Osteoblast (primary cell): ENCODE measurements around the gene FANCL. TPM values are rescaled to one million over a fixed set of nuclear protein-coding genes. Genes with fewer than 3 reads are reported as not detected.
A peak's percentile ranks its signal among the peaks of the same experiment; 100 is the strongest.

Source experiments
- DNase-seq: peaks from one replicate; pipeline ENCODE4 v3.0.0; 2011; ENCODE audit warnings: low spot score, mixed read lengths; ENCODE audit not compliant: insufficient read length; ENCODE audit errors: missing footprints
- H2AFZ ChIP-seq: 2 replicates; pipeline ENCODE4 v1.6.0; 2011; ENCODE audit warnings: mild to moderate bottlenecking, low read length
- H3K27ac ChIP-seq: 2 replicates; pipeline ENCODE4 v1.5.1; 2011; ENCODE audit warnings: mild to moderate bottlenecking, low read depth, low read length, moderate library complexity
- H3K27me3 ChIP-seq: 2 replicates; pipeline ENCODE4 v1.6.0; 2012; ENCODE audit warnings: mild to moderate bottlenecking, control low read depth, inconsistent platforms, low read length, moderate library complexity; ENCODE audit not compliant: insufficient read depth
- H3K36me3 ChIP-seq: 2 replicates; pipeline ENCODE4 v1.5.1; 2011; ENCODE audit warnings: mild to moderate bottlenecking, low read length, control low read depth, moderate library complexity; ENCODE audit not compliant: insufficient read depth
- H3K4me1 ChIP-seq: 2 replicates; pipeline ENCODE4 v1.5.1; 2011; ENCODE audit warnings: mild to moderate bottlenecking, low read length, control low read depth, moderate library complexity; ENCODE audit not compliant: insufficient read depth
- H3K4me2 ChIP-seq: 2 replicates; pipeline ENCODE4 v1.6.0; 2011; ENCODE audit warnings: mild to moderate bottlenecking, low read length; ENCODE audit not compliant: insufficient read depth
- H3K4me3 ChIP-seq: fragments of 200-600 bp; sonication (generic); 3 replicates; pipeline ENCODE4 v1.5.1; 2012; ENCODE audit warnings: mild to moderate bottlenecking, low read length, inconsistent platforms; ENCODE audit not compliant: insufficient read depth
- H3K79me2 ChIP-seq: 2 replicates; pipeline ENCODE4 v1.6.0; 2012; ENCODE audit warnings: mild to moderate bottlenecking, low read length, control low read depth, inconsistent platforms; ENCODE audit not compliant: insufficient read depth
- H3K9me3 ChIP-seq: 2 replicates; pipeline ENCODE4 v1.5.1; 2011; ENCODE audit warnings: low read depth, low read length, control low read depth
- H4K20me1 ChIP-seq: 2 replicates; pipeline ENCODE4 v1.6.0; 2012; ENCODE audit warnings: mild to moderate bottlenecking, low read length, control low read depth; ENCODE audit not compliant: insufficient read depth
- CTCF ChIP-seq: IDR thresholded peaks from 2 replicates; pipeline ENCODE4 v1.5.1; 2011; ENCODE audit warnings: mild to moderate bottlenecking, low read depth, low read length, moderate library complexity; ENCODE audit errors: extremely low read depth
- total RNA-seq: library from RNA; depleted of rRNA; stranded (reverse); fragments of >200 nt; gene quantifications from 2 replicates; pipeline ENCODE4 v1.2.3, GENCODE V29; 2012

The FANCL gene
- total RNA-seq, 1 donor: 10.9 TPM

- Histone ChIP-seq H3K4me2 (no peak overlapping the region), H3K27me3 (no peaks in the 10 kb centered on the region), H3K36me3 (no peaks in the 10 kb centered on the region), H4K20me1 (no peaks in the 10 kb centered on the region), H3K4me1 (peaks cover 15% of the 10 kb centered on the region), H2AFZ (no peak overlapping the region), H3K4me3 (no peak overlapping the region), H3K79me2 (no peaks in the 10 kb centered on the region), H3K27ac (no peak overlapping the region), H3K9me3 (no peaks in the 10 kb centered on the region)
- no peak for TF ChIP-seq CTCF
- DNase-seq: no peak
These were observed 107.7 kb downstream of the FANCL start for GRCh38 chr2:58133395-58133794.

GRCh38 chr2:58131191-58132011 is 109.7 kb downstream of the FANCL start:
- no peaks in the 10 kb centered on the region for H4K20me1 ChIP-seq
- H3K4me3 ChIP-seq: no peak overlapping the region
- H2AFZ ChIP-seq: no peak overlapping the region
- peak; percentile 45 for DNase-seq
- no peaks in the 10 kb centered on the region for H3K36me3 ChIP-seq
- H3K4me1 ChIP-seq: peaks cover 11% of the 10 kb centered on the region
- TF ChIP-seq CTCF: peak; percentile 35
- H3K9me3 ChIP-seq: no peaks in the 10 kb centered on the region
- H3K27me3 ChIP-seq: no peaks in the 10 kb centered on the region
- peak overlapping the region; percentile 14 for H3K27ac ChIP-seq
- peak overlapping the region; percentile 10 for H3K4me2 ChIP-seq
- no peaks in the 10 kb centered on the region for H3K79me2 ChIP-seq

- no peaks in the 10 kb centered on the region for H3K79me2 ChIP-seq
- H3K4me1 ChIP-seq: peaks cover 11% of the 10 kb centered on the region
- H3K9me3 ChIP-seq: no peaks in the 10 kb centered on the region
- no peak overlapping the region for H3K4me2 ChIP-seq
- no peaks in the 10 kb centered on the region for H4K20me1 ChIP-seq
- DNase-seq: no peak
- no peaks in the 10 kb centered on the region for H3K27me3 ChIP-seq
- H3K27ac ChIP-seq: no peak overlapping the region
- no peaks in the 10 kb centered on the region for H3K36me3 ChIP-seq
- no peak for TF ChIP-seq CTCF
- no peak overlapping the region for H3K4me3 ChIP-seq
- H2AFZ ChIP-seq: no peak overlapping the region
These were observed 110.9 kb downstream of the FANCL start for GRCh38 chr2:58130238-58130637.

GRCh38 chr2:58127111-58127510 is 114.0 kb downstream of the FANCL start:
- H3K79me2 ChIP-seq: no peaks in the 10 kb centered on the region
- no peak overlapping the region for H2AFZ ChIP-seq
- no peak for DNase-seq
- H3K27me3 ChIP-seq: no peaks in the 10 kb centered on the region
- no peak overlapping the region for H3K27ac ChIP-seq
- no peaks in the 10 kb centered on the region for H4K20me1 ChIP-seq
- no peak overlapping the region for H3K4me3 ChIP-seq
- no peak overlapping the region for H3K4me2 ChIP-seq
- no peaks in the 10 kb centered on the region for H3K9me3 ChIP-seq
- peaks cover 11% of the 10 kb centered on the region for H3K4me1 ChIP-seq
- no peaks in the 10 kb centered on the region for H3K36me3 ChIP-seq
- TF ChIP-seq CTCF: no peak
